Adrenal gland (tissue), 5 donors: Measurements from ENCODE around the gene SMPX.

Experiments
- POLR2A ChIP-seq, 2 donors: fragments of 450-650 bp; IDR thresholded peaks; one replicate each; pipeline ENCODE4 v1.6.1; 2017; ENCODE audit warnings: antibody characterized with exemption in 2 of 2, mild to moderate bottlenecking in 2 of 2, moderate library complexity in 1 of 2
- TF ChIP-seq, protein P1 (sequence below), 6 experiments: fragments of 450-650 bp in 4 of 6; fragments of 200-600 bp in 2 of 6; sonication (generic) in 1 of 6; IDR thresholded peaks; 1 replicate in 5 of 6; 2 replicates in 1 of 6; pipeline versions ENCODE4 v1.5.1 to v1.8.0; 2016 to 2021; ENCODE audit warnings: antibody characterized with exemption in 6 of 6, mild to moderate bottlenecking in 2 of 6, moderate library complexity in 1 of 6
- donor health status: DM: no; HTN: no; CAD: no.

DNA sequence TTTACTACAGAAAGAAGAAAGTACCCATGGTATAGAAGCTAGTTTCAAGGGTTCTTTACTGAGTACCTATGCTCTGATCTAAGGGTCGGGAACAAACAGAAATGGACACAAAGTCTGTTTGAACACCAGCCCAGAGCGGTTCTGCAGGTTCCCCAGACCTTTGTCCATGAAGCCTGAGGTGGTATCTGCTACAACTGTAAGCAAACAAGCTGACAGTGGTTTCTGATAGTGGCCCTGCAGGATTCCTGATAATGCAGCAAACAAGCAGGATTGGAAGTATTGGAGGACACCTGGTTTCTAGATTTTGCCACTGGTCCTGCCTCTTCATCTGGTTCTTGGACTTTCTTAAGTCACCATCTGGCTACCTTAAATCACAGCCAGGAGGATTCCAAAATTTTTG, 23.7 kb downstream of the SMPX start:
- TF ChIP-seq, protein P1, sequence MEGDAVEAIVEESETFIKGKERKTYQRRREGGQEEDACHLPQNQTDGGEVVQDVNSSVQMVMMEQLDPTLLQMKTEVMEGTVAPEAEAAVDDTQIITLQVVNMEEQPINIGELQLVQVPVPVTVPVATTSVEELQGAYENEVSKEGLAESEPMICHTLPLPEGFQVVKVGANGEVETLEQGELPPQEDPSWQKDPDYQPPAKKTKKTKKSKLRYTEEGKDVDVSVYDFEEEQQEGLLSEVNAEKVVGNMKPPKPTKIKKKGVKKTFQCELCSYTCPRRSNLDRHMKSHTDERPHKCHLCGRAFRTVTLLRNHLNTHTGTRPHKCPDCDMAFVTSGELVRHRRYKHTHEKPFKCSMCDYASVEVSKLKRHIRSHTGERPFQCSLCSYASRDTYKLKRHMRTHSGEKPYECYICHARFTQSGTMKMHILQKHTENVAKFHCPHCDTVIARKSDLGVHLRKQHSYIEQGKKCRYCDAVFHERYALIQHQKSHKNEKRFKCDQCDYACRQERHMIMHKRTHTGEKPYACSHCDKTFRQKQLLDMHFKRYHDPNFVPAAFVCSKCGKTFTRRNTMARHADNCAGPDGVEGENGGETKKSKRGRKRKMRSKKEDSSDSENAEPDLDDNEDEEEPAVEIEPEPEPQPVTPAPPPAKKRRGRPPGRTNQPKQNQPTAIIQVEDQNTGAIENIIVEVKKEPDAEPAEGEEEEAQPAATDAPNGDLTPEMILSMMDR (IDR thresholded peaks at IDR 0.05): no peak
- no peak for TF ChIP-seq POLR2A (IDR thresholded peaks at IDR 0.05)
